Esophagus (tissue), 2 donors: ENCODE results near the gene PDE4D. TPM values are rescaled to one million over a fixed set of nuclear protein-coding genes. Genes with fewer than 3 reads are reported as not detected.

ENCODE experiments used
- H3K27ac ChIP-seq, 2 donors: one replicate each; pipeline ENCODE4 v1.5.1; 2013; ENCODE audit warnings: low read depth in 2 of 2, mild to moderate bottlenecking in 2 of 2, inconsistent platforms in 1 of 2, low read length in 1 of 2, moderate library complexity in 1 of 2
- H3K27me3 ChIP-seq, 2 donors: one replicate each; pipeline ENCODE4 v1.6.1; 2013; ENCODE audit warnings: low read length in 2 of 2, control low read depth in 1 of 2, mild to moderate bottlenecking in 1 of 2; ENCODE audit not compliant: insufficient read depth in 2 of 2, control insufficient read depth in 1 of 2
- H3K36me3 ChIP-seq, 2 donors: one replicate each; pipeline ENCODE4 v1.6.1; 2013; ENCODE audit warnings: low read length in 1 of 2; ENCODE audit not compliant: control insufficient read depth in 2 of 2, insufficient read depth in 2 of 2
- H3K4me1 ChIP-seq, 2 donors: one replicate each; pipeline ENCODE4 v1.6.1; 2013; ENCODE audit warnings: low read length in 1 of 2; ENCODE audit not compliant: control insufficient read depth in 2 of 2, insufficient read depth in 2 of 2
- H3K4me3 ChIP-seq, 2 donors: one replicate each; pipeline ENCODE4 v1.5.1; 2013; ENCODE audit warnings: low read length in 2 of 2, mild to moderate bottlenecking in 2 of 2, low read depth in 1 of 2, moderate library complexity in 1 of 2
- H3K9me3 ChIP-seq, 2 donors: one replicate each; pipeline ENCODE4 v1.6.1; 2013; ENCODE audit warnings: mild to moderate bottlenecking in 2 of 2, low read depth in 1 of 2, low read length in 1 of 2, moderate library complexity in 1 of 2; ENCODE audit not compliant: control insufficient read depth in 2 of 2, insufficient read depth in 1 of 2
- WGBS, 2 donors: extraction: QIAGEN DNeasy Blood & Tissue Kit; methylation state at CpG; one replicate each; pipeline ENCODE4 v1.1.7; 2013; 5-methylcytosine and 5-hydroxymethylcytosine counted together
- polyA plus RNA-seq, 2 donors: library from polyadenylated mRNA; stranded (reverse); fragments of 200-250 nt; gene quantifications; one replicate each; pipeline ENCODE4 v1.2.3, GENCODE V29; 2013
- donor health status: healthy with polysubstance abuse.
- donor health status: Bipolar disorder and iron deficiency.

PDE4D gene
- polyA plus RNA-seq, 2 donors, result 1.5 to 2.5 TPM

GRCh38 chr5:58993461-58993860 is 900.1 kb downstream of the PDE4D start:
- Histone ChIP-seq H3K27me3 (no peaks in the 10 kb centered on the region), H3K27ac (no peak overlapping the region), H3K4me1 (no peaks in the 10 kb centered on the region), H3K36me3 (no peaks in the 10 kb centered on the region), H3K4me3 (no peak overlapping the region), H3K9me3 (no peaks in the 10 kb centered on the region)
- whole genome bisulfite sequencing, 2 donors, result 90 to 100% methylated on average over 1 of the region's 1 CpG

GRCh38 chr5:58988938-58989337 is 904.6 kb downstream of the PDE4D start:
- Histone ChIP-seq H3K4me3 (no peak overlapping the region), H3K9me3 (no peaks in the 10 kb centered on the region), H3K36me3 (no peaks in the 10 kb centered on the region), H3K27me3 (no peaks in the 10 kb centered on the region), H3K27ac (no peak overlapping the region), H3K4me1 (no peaks in the 10 kb centered on the region)
- WGBS, 2 donors, result 95 to 99% methylated on average over 2 of the region's 2 CpGs

GRCh38 chr5:58987193-58987592 is 906.3 kb downstream of the PDE4D start:
- Histone ChIP-seq H3K4me1 (no peaks in the 10 kb centered on the region), H3K27ac (no peak overlapping the region), H3K36me3 (peaks cover 0 to 3% of the 10 kb centered on the region in 2 donors), H3K27me3 (no peaks in the 10 kb centered on the region), H3K4me3 (no peak overlapping the region), H3K9me3 (no peaks in the 10 kb centered on the region)

- H3K36me3 ChIP-seq, result peaks cover 0 to 3% of the 10 kb centered on the region in 2 donors
- no peak overlapping the region for H3K27ac ChIP-seq
- no peaks in the 10 kb centered on the region for H3K27me3 ChIP-seq
- H3K4me3 ChIP-seq, result no peak overlapping the region
- no peaks in the 10 kb centered on the region for H3K9me3 ChIP-seq
- WGBS, 2 donors, result 70% methylated on average over 8 of the region's 8 CpGs
- H3K4me1 ChIP-seq, result no peaks in the 10 kb centered on the region
Observed at GRCh38 chr5:58986281-58986680, 907.2 kb downstream of the PDE4D start.

GRCh38 chr5:58985759-58986158 is 907.8 kb downstream of the PDE4D start:
- Histone ChIP-seq H3K27me3 (no peaks in the 10 kb centered on the region), H3K4me3 (no peak overlapping the region), H3K27ac (no peak overlapping the region), H3K9me3 (no peaks in the 10 kb centered on the region), H3K36me3 (peaks cover 0 to 3% of the 10 kb centered on the region in 2 donors), H3K4me1 (no peaks in the 10 kb centered on the region)
- WGBS, 2 donors, result 69 to 79% methylated on average over 4 of the region's 4 CpGs

- 83 to 86% methylated on average over 4 of the region's 4 CpGs for WGBS, 2 donors
- Histone ChIP-seq H3K27me3 (no peaks in the 10 kb centered on the region), H3K36me3 (peaks cover 0 to 3% of the 10 kb centered on the region in 2 donors), H3K27ac (no peak overlapping the region), H3K4me3 (no peak overlapping the region), H3K9me3 (no peaks in the 10 kb centered on the region), H3K4me1 (no peaks in the 10 kb centered on the region)
Observed at GRCh38 chr5:58985311-58985710, 908.2 kb downstream of the PDE4D start.

GRCh38 chr5:58983526-58984452 is 909.7 kb downstream of the PDE4D start:
- Histone ChIP-seq H3K36me3 (peaks cover 0 to 3% of the 10 kb centered on the region in 2 donors), H3K27me3 (no peaks in the 10 kb centered on the region), H3K4me1 (no peaks in the 10 kb centered on the region), H3K4me3 (no peak overlapping the region), H3K9me3 (no peaks in the 10 kb centered on the region), H3K27ac (no peak overlapping the region)

GRCh38 chr5:58980890-58981289 is 912.6 kb downstream of the PDE4D start:
- Histone ChIP-seq H3K36me3 (peaks cover 0 to 3% of the 10 kb centered on the region in 2 donors), H3K27me3 (no peaks in the 10 kb centered on the region), H3K9me3 (no peaks in the 10 kb centered on the region), H3K27ac (no peak overlapping the region), H3K4me1 (no peaks in the 10 kb centered on the region), H3K4me3 (no peak overlapping the region)
- WGBS, 2 donors, result 93 to 98% methylated on average over 2 of the region's 2 CpGs

GRCh38 chr5:58979090-58979489 is 914.4 kb downstream of the PDE4D start:
- no peak overlapping the region for H3K4me3 ChIP-seq
- H3K9me3 ChIP-seq, result no peaks in the 10 kb centered on the region
- no peaks in the 10 kb centered on the region for H3K27me3 ChIP-seq
- H3K27ac ChIP-seq, result no peak overlapping the region
- peaks cover 4 to 9% of the 10 kb centered on the region in 2 donors for H3K36me3 ChIP-seq
- no peaks in the 10 kb centered on the region for H3K4me1 ChIP-seq

- H3K27me3 ChIP-seq, result no peaks in the 10 kb centered on the region
- no peaks in the 10 kb centered on the region for H3K4me1 ChIP-seq
- 95% methylated on average over 5 of the region's 5 CpGs for WGBS, 2 donors
- H3K36me3 ChIP-seq, result peaks cover 4 to 6% of the 10 kb centered on the region in 2 donors
- H3K27ac ChIP-seq, result no peak overlapping the region
- H3K9me3 ChIP-seq, result no peaks in the 10 kb centered on the region
- no peak overlapping the region for H3K4me3 ChIP-seq
Observed at GRCh38 chr5:58974601-58975000, 918.9 kb downstream of the PDE4D start.
